ENCODE data around the gene NPY1R. TPM values are rescaled to one million over a fixed set of nuclear protein-coding genes. Genes with fewer than 3 reads are reported as not detected.

NPY1R gene
- 0.07 to 0.17 TPM (median 0.09 TPM) in 5 replicates for total RNA-seq (2022; extraction: Qiagen RNA extraction)

DNA sequence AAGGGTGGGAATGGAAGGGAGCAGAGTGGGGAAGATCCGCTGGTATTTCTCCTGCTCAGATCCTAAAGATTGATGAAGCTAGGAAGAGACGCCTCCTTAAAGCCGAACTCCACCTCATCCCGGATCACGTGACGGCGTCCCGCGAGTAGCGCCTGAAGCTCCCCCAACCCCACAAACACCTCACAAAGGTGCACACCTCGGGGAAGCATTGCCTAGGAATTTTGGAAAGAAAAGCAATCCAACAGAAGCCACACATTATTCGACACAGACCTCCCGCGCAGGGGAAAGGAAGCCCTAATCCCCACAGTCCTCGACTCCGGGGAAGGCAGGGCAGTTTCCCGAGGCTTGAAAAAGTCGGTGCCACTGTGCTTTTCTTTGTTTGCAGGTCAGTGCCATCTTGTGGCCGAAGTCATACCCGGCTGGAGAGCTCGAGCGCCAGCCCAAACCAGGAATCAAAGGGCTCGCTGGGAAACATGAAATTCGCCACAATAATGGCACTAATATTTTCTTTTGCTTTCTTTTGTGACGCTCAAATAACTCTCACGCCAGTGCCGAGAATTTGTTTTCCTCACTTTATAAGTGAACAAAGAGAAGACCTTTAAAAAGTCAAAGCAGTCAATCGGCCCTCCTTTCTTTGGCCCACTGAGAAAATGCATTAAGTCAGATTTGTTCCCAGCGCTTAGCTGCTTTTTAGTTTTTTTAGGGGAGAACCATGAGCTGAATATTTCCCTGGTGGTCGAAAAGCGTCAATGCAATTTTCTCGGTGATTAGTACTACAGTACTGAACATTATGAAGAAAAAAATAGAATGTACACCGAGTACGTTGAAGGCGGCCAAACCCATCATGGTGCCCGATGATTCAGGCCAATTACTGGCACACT, at the start of gene NPY1R:
Gene NPY1R (minus strand): TSS at position 71 of the 881 bp plus-strand sequence. CDS start 6,042 bp downstream, outside the sequence.

DNA sequence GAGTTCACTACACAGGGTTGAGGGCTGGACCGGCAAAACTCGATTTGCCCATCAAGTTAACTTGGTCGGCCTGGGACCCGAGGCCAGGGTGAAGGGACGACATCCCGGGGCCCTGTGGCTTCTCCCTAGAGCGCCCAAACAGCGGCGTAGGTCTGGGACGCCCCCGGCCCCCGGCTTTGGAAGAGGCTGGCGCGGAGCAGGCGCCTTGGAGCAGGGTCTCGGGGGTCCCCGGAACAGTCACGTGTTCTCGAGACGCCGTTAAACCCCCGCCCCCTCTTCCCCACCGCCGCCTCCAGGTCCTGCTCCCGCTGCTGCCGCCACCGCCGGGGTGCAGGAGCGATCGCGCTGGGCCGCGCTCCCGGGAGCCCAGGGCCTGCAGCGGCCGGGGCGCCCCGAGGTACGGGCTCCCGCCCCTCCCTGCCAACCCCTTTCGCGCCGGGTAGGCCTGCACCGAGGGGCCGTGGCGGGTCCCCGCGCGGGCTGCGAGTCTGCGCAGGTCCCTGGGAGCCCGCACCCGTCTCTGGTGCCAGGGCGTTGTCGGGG, 11.3 kb upstream of the NPY1R start, which contains the start of gene NPY5R:
Gene NPY5R (plus strand): TSS at position 289 of the 543 bp plus-strand sequence. CDS start 6,382 bp downstream, outside the sequence.

Other genes starting within 250 kb of the NPY1R start
- 14.8 to 16.9 TPM (median 15.9 TPM) in 5 replicates for gene NAF1, start 165.7 kb downstream of the NPY1R start, total RNA-seq (2022; extraction: Qiagen RNA extraction)
- gene NPY5R, start 11.3 kb upstream of the NPY1R start, total RNA-seq (2022; extraction: Qiagen RNA extraction) = not detected in 5 replicates
- not detected in 5 replicates for gene TKTL2, start 141.2 kb upstream of the NPY1R start, total RNA-seq (2022; extraction: Qiagen RNA extraction)
- gene TMA16, start 162.1 kb upstream of the NPY1R start, total RNA-seq (2022; extraction: Qiagen RNA extraction) = 21.1 to 34.2 TPM (median 22.9 TPM) in 5 replicates

Data from A549 treated with CORT108297 at 1 μM for 4 hours (cell line).